HG02938 (cell line): ENCODE measurements around the gene CAMKMT.

Source experiments
- ATAC-seq: cut with Tn5 transposase; IDR thresholded peaks from one replicate; pipeline ENCODE4 v1.9.1; 2021; ENCODE audit warnings: mild to moderate bottlenecking, moderate library complexity; ENCODE audit not compliant: unreplicated experiment

CAMKMT gene

DNA sequence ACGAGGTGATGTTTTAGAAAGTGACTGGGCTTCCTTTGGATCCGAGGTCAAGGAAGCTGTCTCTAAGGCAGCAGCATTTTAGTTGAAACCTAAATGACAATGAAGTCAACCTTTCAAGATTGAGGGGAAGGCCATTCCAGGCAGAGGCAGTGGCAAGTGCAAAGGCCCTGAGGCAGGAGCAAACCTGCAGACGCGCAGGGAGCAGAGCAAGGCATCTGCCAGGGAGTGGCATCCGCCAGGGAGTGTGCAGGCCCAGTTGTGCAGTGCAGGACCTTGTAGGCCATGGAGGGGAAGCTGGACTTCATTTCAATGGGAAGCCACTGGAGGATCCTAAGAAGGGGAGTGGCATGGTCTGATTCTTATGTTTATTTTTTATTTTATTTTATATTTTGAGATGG is 425.1 kb downstream of the CAMKMT start:
- no peak for ATAC-seq

DNA sequence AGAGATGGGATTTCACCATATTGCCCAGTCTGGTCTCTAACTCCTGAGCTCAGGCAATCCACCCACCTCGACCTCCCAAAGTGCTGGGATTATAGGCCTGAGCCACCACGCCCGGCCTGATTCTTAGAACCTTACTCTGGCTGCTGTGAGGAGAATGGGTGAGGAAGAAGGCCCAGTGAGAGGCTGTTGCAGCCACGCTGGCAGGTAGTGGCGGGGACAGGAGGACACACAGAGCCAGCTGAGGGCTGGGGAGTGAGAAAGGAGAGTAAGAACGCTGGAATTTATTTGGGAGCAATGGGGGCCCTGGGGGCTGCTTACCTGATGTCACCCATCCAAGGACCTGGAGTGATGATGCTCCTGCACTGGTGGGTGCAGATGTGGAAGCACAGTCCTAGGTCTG is 425.9 kb downstream of the CAMKMT start:
- ATAC-seq: no peak

- no peak for ATAC-seq
These were observed 427.7 kb downstream of the CAMKMT start for GRCh38 chr2:44789446-44789845.

GRCh38 chr2:44789971-44790721 is 428.4 kb downstream of the CAMKMT start:
- ATAC-seq: no peak

- ATAC-seq: no peak
These were observed 431.6 kb downstream of the CAMKMT start for GRCh38 chr2:44793322-44793870.

DNA sequence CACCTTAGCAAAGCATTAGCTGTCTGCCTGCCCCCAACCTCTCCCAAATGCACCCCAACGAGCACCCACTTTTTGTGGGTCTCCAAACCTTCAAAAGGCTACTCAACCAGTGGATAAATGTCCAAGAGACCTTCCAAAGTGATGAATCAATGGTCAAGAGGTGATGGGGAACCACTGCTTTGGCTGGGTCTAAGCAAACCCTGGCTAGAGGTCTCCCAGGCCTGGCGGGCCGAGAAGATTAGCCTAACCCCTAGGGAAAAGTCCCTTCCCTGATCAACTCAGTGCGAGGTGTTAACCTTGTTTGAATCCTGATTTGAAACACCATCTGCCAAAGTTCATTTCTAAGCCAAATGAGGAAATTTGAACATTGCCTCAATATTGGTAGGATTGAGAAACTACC is 435.0 kb downstream of the CAMKMT start:
- no peak for ATAC-seq

DNA sequence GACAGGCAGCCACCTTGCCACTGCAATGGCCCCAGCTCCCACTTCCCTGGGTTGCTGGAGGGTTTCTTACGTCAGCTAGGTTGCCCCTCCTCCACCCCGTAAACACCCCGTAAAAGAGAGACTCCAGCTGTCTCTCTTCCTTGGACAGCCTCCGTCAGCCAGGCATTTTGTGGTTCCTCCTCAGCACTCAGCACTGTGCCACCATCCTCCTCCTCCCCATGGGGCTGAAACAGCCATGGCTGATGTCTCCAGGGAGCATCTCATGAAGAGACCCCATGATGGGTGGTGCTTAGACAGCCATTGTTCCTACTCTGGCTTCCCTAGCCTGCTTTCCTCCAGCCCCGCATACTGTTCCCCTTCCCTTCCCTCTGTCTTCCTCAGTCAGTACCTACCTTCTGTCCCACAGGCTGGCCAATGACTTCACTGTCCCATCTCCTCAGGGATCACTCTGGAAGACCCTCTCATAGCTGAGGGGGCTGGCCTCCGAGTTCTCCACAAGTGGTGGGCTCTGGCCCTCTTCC is 436.5 kb downstream of the CAMKMT start:
- no peak for ATAC-seq

- no peak for ATAC-seq
These were observed 437.4 kb downstream of the CAMKMT start for GRCh38 chr2:44799105-44799504.

DNA sequence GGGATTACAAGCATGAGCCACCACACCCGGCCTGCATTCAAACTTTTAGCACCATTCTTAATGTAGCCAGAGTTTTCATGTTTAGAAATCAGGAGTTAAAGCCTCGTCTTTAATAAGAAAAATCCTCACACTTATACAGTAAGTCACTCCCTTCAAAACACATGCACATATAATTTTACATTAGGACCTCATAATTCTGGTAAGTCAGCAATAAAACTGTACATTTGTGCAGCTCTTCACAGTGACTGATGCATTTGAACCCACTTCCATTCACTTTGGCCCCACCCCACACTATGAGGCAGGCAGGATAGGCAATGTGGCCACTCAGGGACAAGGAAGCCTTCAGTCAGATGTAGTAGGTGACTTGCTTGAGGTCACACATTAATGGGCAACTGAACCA is 438.0 kb downstream of the CAMKMT start:
- no peak for ATAC-seq

- ATAC-seq: no peak
These were observed 439.6 kb downstream of the CAMKMT start for GRCh38 chr2:44801289-44801840.

DNA sequence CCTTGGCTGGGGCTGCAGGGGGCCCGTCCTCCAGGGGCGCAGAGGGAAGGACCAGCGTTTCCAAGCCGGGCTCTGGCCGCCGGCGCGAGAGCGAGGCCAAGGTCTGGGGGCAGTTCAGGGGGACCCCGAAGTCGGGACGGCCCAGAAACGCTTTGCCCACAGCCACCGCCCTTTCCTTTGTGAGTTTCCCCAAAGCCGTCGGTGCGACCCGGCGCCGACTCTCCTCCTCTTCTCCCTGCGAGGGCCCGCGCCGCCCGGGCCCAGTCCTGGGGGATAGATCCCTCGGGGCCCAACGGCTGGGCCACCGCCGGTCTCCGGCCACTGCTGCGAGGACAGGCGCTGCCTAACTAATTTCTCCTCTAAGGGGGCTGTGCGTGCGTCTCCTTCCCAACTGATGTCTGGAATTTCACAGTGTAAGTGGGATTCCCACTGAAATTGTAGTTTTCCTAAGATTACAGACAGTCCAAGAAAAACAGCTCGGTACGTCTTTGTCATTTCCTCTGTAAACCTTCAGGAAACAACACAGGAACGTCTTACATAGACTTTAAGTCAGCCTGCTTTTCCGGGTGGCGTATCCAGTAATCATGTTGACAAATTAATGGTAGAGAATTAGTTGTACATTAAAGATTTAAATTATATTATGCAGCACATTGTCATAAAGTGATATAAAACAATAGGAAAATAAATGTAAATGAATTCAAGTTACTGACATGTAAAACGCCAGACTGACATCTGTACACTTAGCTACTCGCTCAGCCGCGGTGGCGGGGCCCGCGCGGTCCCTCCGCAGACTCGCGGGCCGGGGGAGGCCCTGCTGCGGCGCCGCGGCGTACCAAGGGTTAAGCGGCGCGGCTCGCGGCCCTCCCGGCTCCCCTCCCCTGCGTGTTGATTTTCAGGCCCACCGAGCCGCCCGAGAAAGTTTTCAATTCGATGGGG is 440.4 kb downstream of the CAMKMT start:
- ATAC-seq: no peak

DNA sequence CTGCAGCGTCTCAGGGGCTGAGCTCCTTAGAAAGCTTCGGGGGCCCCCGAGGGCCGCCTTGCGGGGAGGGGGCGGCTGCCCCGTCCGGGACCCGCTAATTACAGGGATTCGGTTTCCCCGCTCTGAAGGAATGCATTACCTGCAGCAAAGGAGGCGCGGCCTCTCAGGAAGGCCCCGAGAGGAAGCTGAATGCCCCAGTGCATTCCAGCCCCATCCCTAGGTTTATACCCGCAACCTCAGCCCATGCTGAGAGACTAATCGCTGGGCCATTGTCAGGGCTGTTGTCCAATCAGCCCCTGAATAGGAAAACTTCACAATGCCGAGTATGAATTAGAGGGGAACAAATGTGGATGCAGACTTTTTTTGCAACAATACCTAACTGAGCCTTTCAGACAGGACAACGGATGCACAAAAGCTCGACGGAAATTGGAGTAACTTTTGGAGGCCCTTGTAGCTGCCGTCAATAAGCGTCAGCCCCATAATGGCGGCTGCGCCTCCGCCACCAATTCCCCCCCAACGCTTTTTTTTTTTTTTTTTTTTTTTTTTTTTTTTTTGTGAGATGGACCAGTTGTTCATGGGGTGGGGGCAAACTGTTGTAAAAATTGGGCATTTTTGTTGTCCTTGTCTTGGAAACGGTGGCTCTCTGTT is 441.2 kb downstream of the CAMKMT start:
- no peak for ATAC-seq

GRCh38 chr2:44804406-44805265 is 442.9 kb downstream of the CAMKMT start:
- no peak for ATAC-seq

DNA sequence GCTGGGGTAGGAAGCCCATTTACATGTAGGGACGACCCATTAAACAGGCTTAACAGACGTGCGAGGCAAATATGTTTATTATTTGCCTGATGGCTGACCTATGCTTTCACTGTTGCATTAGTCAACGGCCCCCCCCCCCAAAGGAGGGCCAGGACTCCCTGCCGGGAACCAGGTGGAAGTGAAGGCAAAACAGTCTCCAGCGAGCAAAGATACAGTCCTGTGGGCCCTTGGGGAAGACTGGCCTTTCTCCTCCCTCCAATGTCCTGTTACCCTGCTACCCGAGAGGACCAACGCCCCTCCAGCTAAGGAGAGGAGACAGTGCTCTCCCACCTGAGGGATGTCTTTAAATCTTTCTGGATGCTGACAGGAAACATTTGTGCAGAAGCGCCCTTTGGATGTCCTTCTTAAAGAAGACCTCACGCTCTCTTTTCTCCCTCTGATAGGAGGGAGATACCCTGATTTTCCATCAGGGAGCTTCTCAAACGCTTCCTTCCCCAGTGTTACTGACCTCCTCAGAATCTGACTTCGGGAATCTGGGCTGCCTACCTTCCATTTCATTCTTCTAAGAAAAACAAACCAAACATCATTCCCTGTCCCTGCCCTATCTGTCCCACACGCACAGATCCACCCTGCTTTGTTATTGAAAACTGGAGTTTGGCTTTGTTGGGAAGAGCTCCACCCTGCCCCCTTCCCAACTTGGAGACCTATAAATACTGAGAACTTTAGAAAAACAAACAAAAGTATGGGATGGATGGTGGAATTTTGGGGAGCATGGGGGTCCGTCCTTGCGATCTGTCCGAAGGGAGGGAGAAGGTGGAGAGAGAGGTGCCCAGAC is 443.9 kb downstream of the CAMKMT start:
- no peak for ATAC-seq

- ATAC-seq: no peak
These were observed 445.7 kb downstream of the CAMKMT start for GRCh38 chr2:44807201-44808025.

DNA sequence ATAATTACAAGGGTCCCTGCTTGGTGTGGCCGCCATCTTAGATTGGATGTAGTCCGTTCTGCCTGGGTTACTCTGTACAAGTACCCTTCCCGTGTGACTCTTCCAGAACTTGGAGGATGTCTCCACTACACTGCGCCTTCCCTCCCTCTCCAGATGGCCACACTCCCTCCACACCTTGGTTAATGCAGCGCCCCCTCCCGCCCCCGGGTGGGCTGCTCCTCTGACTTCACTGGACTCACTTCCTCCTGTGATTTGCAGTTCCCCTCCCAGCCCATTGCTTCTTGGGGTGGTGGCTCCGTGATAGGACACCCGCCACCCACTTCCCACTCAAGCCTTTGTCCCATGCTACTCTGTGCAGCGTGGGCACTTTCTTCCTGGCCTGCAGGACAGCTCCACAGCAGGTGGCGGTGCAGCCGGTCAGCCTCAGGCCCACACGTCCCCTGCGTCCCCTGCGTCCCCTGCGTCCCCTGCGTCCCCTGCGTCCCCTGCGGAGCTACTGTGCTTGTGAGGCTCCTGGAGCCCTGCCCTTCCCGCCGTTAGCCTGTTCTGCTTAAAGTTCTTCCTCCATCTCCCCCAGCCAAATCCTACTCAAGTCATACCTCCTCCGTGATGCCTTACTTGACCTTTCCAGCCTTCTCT is 449.3 kb downstream of the CAMKMT start:
- no peak for ATAC-seq

- ATAC-seq: no peak
These were observed 451.4 kb downstream of the CAMKMT start for GRCh38 chr2:44813165-44813564.

- no peak for ATAC-seq
These were observed 451.9 kb downstream of the CAMKMT start for GRCh38 chr2:44813658-44814057.
